Measurements from ENCODE around the gene PIWIL1. TPM values are rescaled to one million over a fixed set of nuclear protein-coding genes. Genes with fewer than 3 reads are reported as not detected.

PIWIL1 gene
- total RNA-seq, 1 experiment from 2014 or later, result not detected

GRCh38 chr12:130290114-130290513 is 47.6 kb upstream of the PIWIL1 start:
- H3K9me3 ChIP-seq (ENCODE audit: insufficient read depth, low read depth), result no peaks in the 10 kb centered on the region
- H3K27me3 ChIP-seq (ENCODE audit: insufficient read depth, low read depth), result no peaks in the 10 kb centered on the region
- H3K9me2 ChIP-seq (ENCODE audit: insufficient read depth), result no peaks in the 10 kb centered on the region
- no peaks in the 10 kb centered on the region for H3K79me2 ChIP-seq (ENCODE audit: low read depth)
- intact Hi-C loops (cut with micrococcal nuclease; ENCODE audit: unreplicated experiment), result no loop called here
- H4K20me1 ChIP-seq (ENCODE audit: insufficient read depth), result no peaks in the 10 kb centered on the region
- no peaks in the 10 kb centered on the region for H3K4me1 ChIP-seq (replicated peaks; ENCODE audit: insufficient read depth)
- DNase-seq, result no peak
- BruUV-seq (replicated peaks), result no TSS peak
- no peaks in the 10 kb centered on the region for H3K36me3 ChIP-seq (ENCODE audit: low read depth)
- H2AFZ ChIP-seq, result no peak overlapping the region
- CTCF ChIA-PET, result no interaction called here
- TF ChIP-seq EZH2 (IDR thresholded peaks at IDR 0.05; ENCODE audit: low read depth) (no peak), CTCF (conservative IDR thresholded peaks at IDR 0.05) (no peak)
- H3K4me2 ChIP-seq, result no peak overlapping the region
- no peak overlapping the region for H3K4me3 ChIP-seq
- POLR2A ChIA-PET (ENCODE audit: unreplicated experiment), result no interaction called here
- H3F3A ChIP-seq (ENCODE audit: insufficient read depth, low read depth), result no peaks in the 10 kb centered on the region
- H3K27ac ChIP-seq, result no peak overlapping the region

- ChIA-PET POLR2A (ENCODE audit: unreplicated experiment) (no interaction called here), CTCF (no interaction called here)
- TF ChIP-seq EZH2 (IDR thresholded peaks at IDR 0.05; ENCODE audit: low read depth) (no peak), CTCF (conservative IDR thresholded peaks at IDR 0.05) (no peak)
- intact Hi-C loops (cut with micrococcal nuclease; ENCODE audit: unreplicated experiment), result no loop called here
- no peaks in the 10 kb centered on the region for H3K4me1 ChIP-seq (replicated peaks; ENCODE audit: insufficient read depth)
- H4K20me1 ChIP-seq (ENCODE audit: insufficient read depth), result no peaks in the 10 kb centered on the region
- no peak for DNase-seq
- H3F3A ChIP-seq (ENCODE audit: insufficient read depth, low read depth), result peaks cover 5% of the 10 kb centered on the region; the same call in 1 of the 2 replicates
- no peaks in the 10 kb centered on the region for H3K9me2 ChIP-seq (ENCODE audit: insufficient read depth)
- no TSS peak for BruUV-seq (replicated peaks)
- H3K27me3 ChIP-seq (ENCODE audit: insufficient read depth, low read depth), result peaks cover 26% of the 10 kb centered on the region
- H3K79me2 ChIP-seq (ENCODE audit: low read depth), result no peaks in the 10 kb centered on the region
- H3K9me3 ChIP-seq (ENCODE audit: insufficient read depth, low read depth), result no peaks in the 10 kb centered on the region
- H3K4me3 ChIP-seq, result no peak overlapping the region
- no peak overlapping the region for H3K4me2 ChIP-seq
- no peak overlapping the region for H3K27ac ChIP-seq
- H2AFZ ChIP-seq, result no peak overlapping the region
- H3K36me3 ChIP-seq (ENCODE audit: low read depth), result no peaks in the 10 kb centered on the region
Observed at GRCh38 chr12:130298322-130299021, 39.2 kb upstream of the PIWIL1 start.

- Histone ChIP-seq H3F3A (ENCODE audit: insufficient read depth, low read depth) (peaks cover 5% of the 10 kb centered on the region; the same call in 1 of the 2 replicates), H3K27me3 (ENCODE audit: insufficient read depth, low read depth) (peaks cover 31% of the 10 kb centered on the region), H4K20me1 (ENCODE audit: insufficient read depth) (no peaks in the 10 kb centered on the region), H3K9me2 (ENCODE audit: insufficient read depth) (no peaks in the 10 kb centered on the region), H3K79me2 (ENCODE audit: low read depth) (no peaks in the 10 kb centered on the region), H3K4me3 (no peak overlapping the region), H3K36me3 (ENCODE audit: low read depth) (no peaks in the 10 kb centered on the region), H2AFZ (no peak overlapping the region), H3K4me2 (no peak overlapping the region), H3K27ac (no peak overlapping the region), H3K4me1 (replicated peaks; ENCODE audit: insufficient read depth) (no peaks in the 10 kb centered on the region), H3K9me3 (ENCODE audit: insufficient read depth, low read depth) (no peaks in the 10 kb centered on the region)
- TF ChIP-seq EZH2 (IDR thresholded peaks at IDR 0.05; ENCODE audit: low read depth) (no peak), CTCF (conservative IDR thresholded peaks at IDR 0.05) (no peak)
- BruUV-seq (replicated peaks), result no TSS peak
- ChIA-PET POLR2A (ENCODE audit: unreplicated experiment) (no interaction called here), CTCF (no interaction called here)
- DNase-seq, result no peak
- intact Hi-C loops (cut with micrococcal nuclease; ENCODE audit: unreplicated experiment), result no loop called here
Observed at GRCh38 chr12:130299574-130299973, 38.1 kb upstream of the PIWIL1 start.
